ENCODE measurements around the gene SEC61A2. TPM values are rescaled to one million over a fixed set of nuclear protein-coding genes. Genes with fewer than 3 reads are reported as not detected.

SEC61A2 gene
- total and polyA plus RNA-seq, 2 experiments from 2014 or later, result 8.7 to 17.6 TPM

GRCh38 chr10:12200850-12201249 lies 71.4 kb downstream of the SEC61A2 start (continued):
- TF ChIP-seq ZNF462 (CRISPR knock-in tag; IDR thresholded peaks at IDR 0.05) (no peak), EZH2phosphoT487 (IDR thresholded peaks at IDR 0.05; ENCODE audit: unreplicated experiment) (no peak), POLR2AphosphoS5 (IDR thresholded peaks at IDR 0.05; ENCODE audit: low read depth) (no peak)

- Mint-ChIP-seq H3K36me3 (ENCODE audit: low read depth) (peaks cover 59% of the 10 kb centered on the region), H3K4me3 (no peak overlapping the region), H3K4me1 (no peaks in the 10 kb centered on the region; the same call in 2 of the 3 replicates), H3K27ac (no peak overlapping the region), H3K9me3 (no peaks in the 10 kb centered on the region), H3K27me3 (ENCODE audit: insufficient read depth, low read depth, poor library complexity) (peaks cover 1% of the 10 kb centered on the region)
- no peaks in the 10 kb centered on the region for H3F3A ChIP-seq (replicated peaks; ENCODE audit: low read depth)
- peaks cover 100% of the 10 kb centered on the region for H3K79me2 ChIP-seq (replicated peaks; ENCODE audit: insufficient read depth)
- H3K9me2 ChIP-seq (ENCODE audit: insufficient read depth), result no peaks in the 10 kb centered on the region
- H3K4me2 ChIP-seq, result no peak overlapping the region
- H4K20me1 ChIP-seq (replicated peaks; ENCODE audit: insufficient read depth), result peaks cover 50% of the 10 kb centered on the region
- H3K4me3 ChIP-seq, result no peak overlapping the region
- DNase-seq (ENCODE audit: low spot score) (no peak), ATAC-seq (no peak)
- no peak overlapping the region for H2AFZ ChIP-seq
- H3K4me1 ChIP-seq (ENCODE audit: insufficient read depth), result peaks cover 5% of the 10 kb centered on the region; the same call in 1 of the 2 replicates
- H3K27ac ChIP-seq (ENCODE audit: low read depth), result no peak overlapping the region
- H3K36me3 ChIP-seq (ENCODE audit: insufficient read depth), result peaks cover 55% of the 10 kb centered on the region
- no peaks in the 10 kb centered on the region for H3K27me3 ChIP-seq (ENCODE audit: insufficient read depth)
- TF ChIP-seq ZNF114 (CRISPR knock-in tag; IDR thresholded peaks at IDR 0.05) (no peak), EZH2phosphoT487 (IDR thresholded peaks at IDR 0.05; ENCODE audit: unreplicated experiment) (no peak), EZH2 (IDR thresholded peaks at IDR 0.05; ENCODE audit: low read depth, unreplicated experiment) (no peak), ZNF331 (CRISPR knock-in tag; IDR thresholded peaks at IDR 0.05; ENCODE audit: low read depth) (no peak), CREB1 (CRISPR knock-in tag; IDR thresholded peaks at IDR 0.05; ENCODE audit: low read depth) (no peak), NANOG (IDR thresholded peaks at IDR 0.05; ENCODE audit: borderline replicate concordance) (no peak), ZNF462 (CRISPR knock-in tag; IDR thresholded peaks at IDR 0.05) (no peak)
These were observed 72.1 kb downstream of the SEC61A2 start for GRCh38 chr10:12201543-12201942.

Measured in GM23338 (cell line).